IMR-90 (cell line): ENCODE measurements around the gene CACUL1.

Experiments
- BHLHE40 ChIP-seq: fragments of 150-350 bp; IDR thresholded peaks from 2 replicates; pipeline ENCODE4 v1.6.1; 2016; ENCODE audit warnings: mild to moderate bottlenecking, low read depth, low read length
- CEBPB ChIP-seq: IDR thresholded peaks from 2 replicates; pipeline ENCODE4 v1.6.1; 2012; ENCODE audit warnings: low read depth, low read length, improper control_type of control experiment
- MAZ ChIP-seq: IDR thresholded peaks from 2 replicates; pipeline ENCODE4 v1.6.1; 2012; ENCODE audit warnings: low read depth, mild to moderate bottlenecking, low read length, improper control_type of control experiment, moderate library complexity, borderline replicate concordance
- MXI1 ChIP-seq: IDR thresholded peaks from 2 replicates; pipeline ENCODE4 v1.6.1; 2012; ENCODE audit warnings: low read depth, mild to moderate bottlenecking, low read length, moderate library complexity, borderline replicate concordance
- NFE2L2 ChIP-seq: fragments of 150-350 bp; IDR thresholded peaks from 2 replicates; pipeline ENCODE4 v1.6.1; 2016; ENCODE audit warnings: low read depth, mild to moderate bottlenecking, low read length
- POLR2A ChIP-seq: IDR thresholded peaks from 2 replicates; pipeline ENCODE4 v1.6.1; 2012; ENCODE audit warnings: mild to moderate bottlenecking, low read depth, low read length
- RAD21 ChIP-seq: IDR thresholded peaks from 2 replicates; pipeline ENCODE4 v1.6.1; 2012; ENCODE audit warnings: low read length, improper control_type of control experiment
- RCOR1 ChIP-seq: IDR thresholded peaks from 2 replicates; pipeline ENCODE4 v1.6.1; 2012; ENCODE audit warnings: mild to moderate bottlenecking, low read length, improper control_type of control experiment; ENCODE audit not compliant: insufficient replicate concordance
- RFX5 ChIP-seq: IDR thresholded peaks from 2 replicates; pipeline ENCODE4 v1.8.0; 2012; ENCODE audit warnings: low read depth, mild to moderate bottlenecking, low read length, moderate library complexity
- SMC3 ChIP-seq: fragments of 150-350 bp; IDR thresholded peaks from 2 replicates; pipeline ENCODE4 v1.6.1; 2016; ENCODE audit warnings: low read depth, mild to moderate bottlenecking, antibody characterized with exemption, low read length, moderate library complexity
- TF ChIP-seq, protein P1 (sequence below): conservative IDR thresholded peaks from 2 replicates; pipeline ENCODE4 v1.5.1; 2012; ENCODE audit warnings: mild to moderate bottlenecking, low read depth, low read length, improper control_type of control experiment

DNA sequence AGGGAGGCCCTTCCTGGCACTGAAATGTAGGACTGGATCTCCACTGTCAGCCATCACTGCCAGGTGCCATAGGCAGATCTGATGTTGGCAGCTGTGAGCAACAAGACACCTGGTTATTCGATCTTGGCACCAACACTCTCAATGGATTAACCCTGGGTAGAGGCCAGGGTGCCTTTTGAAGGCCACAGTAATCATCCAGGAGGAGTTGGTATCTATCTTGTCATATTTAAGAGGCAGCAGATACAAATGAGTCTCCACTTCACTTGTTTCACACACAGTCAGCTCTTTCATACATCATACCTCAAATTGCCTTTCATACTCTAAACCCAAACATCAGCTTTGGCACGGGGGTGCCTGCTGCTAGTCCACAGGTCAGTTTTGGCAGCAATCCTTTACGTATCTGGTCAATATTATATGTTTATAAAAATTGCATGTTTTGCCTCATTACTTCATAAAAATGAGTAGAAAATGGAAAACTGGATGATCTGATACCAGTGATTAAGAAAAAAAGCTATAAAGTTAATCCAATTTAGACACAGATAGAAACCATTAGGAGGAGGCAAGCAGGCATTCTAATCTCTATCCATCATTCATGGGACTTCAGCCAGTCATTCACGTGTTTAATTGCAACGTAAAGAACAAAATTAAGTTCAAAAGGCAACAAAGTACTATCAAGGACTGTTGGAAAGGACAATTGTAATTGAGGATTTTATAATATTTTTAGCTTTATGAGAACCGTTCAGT, 12.7 kb upstream of the CACUL1 start:
- TF ChIP-seq POLR2A (no peak), SMC3 (no peak), CEBPB (no peak), RAD21 (no peak), BHLHE40 (no peak), MAZ (no peak), RFX5 (no peak), RCOR1 (no peak), NFE2L2 (no peak), MXI1 (no peak)
- TF ChIP-seq, protein P1, sequence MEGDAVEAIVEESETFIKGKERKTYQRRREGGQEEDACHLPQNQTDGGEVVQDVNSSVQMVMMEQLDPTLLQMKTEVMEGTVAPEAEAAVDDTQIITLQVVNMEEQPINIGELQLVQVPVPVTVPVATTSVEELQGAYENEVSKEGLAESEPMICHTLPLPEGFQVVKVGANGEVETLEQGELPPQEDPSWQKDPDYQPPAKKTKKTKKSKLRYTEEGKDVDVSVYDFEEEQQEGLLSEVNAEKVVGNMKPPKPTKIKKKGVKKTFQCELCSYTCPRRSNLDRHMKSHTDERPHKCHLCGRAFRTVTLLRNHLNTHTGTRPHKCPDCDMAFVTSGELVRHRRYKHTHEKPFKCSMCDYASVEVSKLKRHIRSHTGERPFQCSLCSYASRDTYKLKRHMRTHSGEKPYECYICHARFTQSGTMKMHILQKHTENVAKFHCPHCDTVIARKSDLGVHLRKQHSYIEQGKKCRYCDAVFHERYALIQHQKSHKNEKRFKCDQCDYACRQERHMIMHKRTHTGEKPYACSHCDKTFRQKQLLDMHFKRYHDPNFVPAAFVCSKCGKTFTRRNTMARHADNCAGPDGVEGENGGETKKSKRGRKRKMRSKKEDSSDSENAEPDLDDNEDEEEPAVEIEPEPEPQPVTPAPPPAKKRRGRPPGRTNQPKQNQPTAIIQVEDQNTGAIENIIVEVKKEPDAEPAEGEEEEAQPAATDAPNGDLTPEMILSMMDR, result no peak
